ENCODE data around the gene MAPK12. TPM values are rescaled to one million over a fixed set of nuclear protein-coding genes. Genes with fewer than 3 reads are reported as not detected.

The MAPK12 gene
- total and polyA plus RNA-seq, 2 donors (not counting 1 experiment from before 2014, with no cell fraction given), result 6.5 to 7.8 TPM

GRCh38 chr22:50297510-50298265 is 36.2 kb upstream of the MAPK12 start:
- Mint-ChIP-seq H3K4me3 (no peak overlapping the region), H3K27me3 (peaks cover 10% of the 10 kb centered on the region), H3K27ac (no peak overlapping the region), H3K4me1 (peaks cover 48% of the 10 kb centered on the region), H3K9me3 (ENCODE audit: insufficient read depth) (no peaks in the 10 kb centered on the region)
- Histone ChIP-seq H3K4me2 (replicated peaks; ENCODE audit: low read depth, low read length, poor library complexity, severe bottlenecking) (no peak overlapping the region), H3K9ac (ENCODE audit: low read length) (no peak overlapping the region), H3K27me3 (replicated peaks in 1 of 4; ENCODE audit: control extremely low read depth in 1 of 4, control insufficient read depth in 3 of 4, insufficient read depth in 4 of 4, low read length in 3 of 4) (peaks cover 0 to 17% (median 5%) of the 10 kb centered on the region in 4 experiments), H3K4me1 (ENCODE audit: control insufficient read depth in 2 of 2, insufficient read depth in 2 of 2, low read length in 2 of 2) (peaks cover 51 to 56% of the 10 kb centered on the region in 2 donors), H3K9me3 (ENCODE audit: control extremely low read depth in 1 of 3, control insufficient read depth in 2 of 3, insufficient read depth in 1 of 3, low read length in 2 of 3) (peaks cover 0 to 3% (median 0%) of the 10 kb centered on the region in 3 donors), H3K79me2 (ENCODE audit: control insufficient read depth, insufficient read depth, low read length) (no peaks in the 10 kb centered on the region), H4K20me1 (ENCODE audit: control insufficient read depth, insufficient read depth, low read length, poor library complexity, severe bottlenecking) (peaks cover 3% of the 10 kb centered on the region), H2AFZ (ENCODE audit: insufficient read depth, low read depth, low read length, poor library complexity, severe bottlenecking) (no peak overlapping the region), H3K27ac (ENCODE audit: low read length in 2 of 2) (no peak overlapping the region), H3K4me3 (ENCODE audit: control extremely low read depth in 1 of 5, extremely low read depth in 1 of 5, insufficient read depth in 1 of 5, low read depth in 2 of 5, low read length in 4 of 5) (no peak overlapping the region), H3K36me3 (replicated peaks in 1 of 2; ENCODE audit: control extremely low read depth in 1 of 2, control insufficient read depth in 1 of 2, extremely low read depth in 1 of 2, insufficient read depth in 2 of 2, low read length in 1 of 2) (no peaks in the 10 kb centered on the region)
- intact Hi-C loops (cut with micrococcal nuclease), result no loop called here
- POLR2A ChIA-PET, result interaction anchor here (0.7 kb wide), 1 partner anchor 27 kb away, joined by 4 read pairs; no protein-coding TSS in a partner anchor
- 95% methylated on average over 17 of the region's 20 CpGs for WGBS (ENCODE audit: insufficient coverage)
- DNase-seq (no peak), ATAC-seq (ENCODE audit: low read depth) (no peak)
- CTCF ChIA-PET, result interaction anchor here (0.7 to 1.9 kb wide), 4 partner anchors 18 to 45 kb away, joined by 3 to 6 read pairs (median 4); no protein-coding TSS in a partner anchor
- no peak for TF ChIP-seq CTCF (IDR thresholded peaks at IDR 0.05)

GRCh38 chr22:50296658-50297490 is 35.4 kb upstream of the MAPK12 start:
- no peak for DNase-seq
- no peak overlapping the region for H3K4me3 Mint-ChIP-seq
- H3K79me2 ChIP-seq (ENCODE audit: control insufficient read depth, insufficient read depth, low read length), result no peaks in the 10 kb centered on the region

More at GRCh38 chr22:50296658-50297490, 35.4 kb upstream of the MAPK12 start:
- peaks cover 51 to 56% of the 10 kb centered on the region in 2 donors for H3K4me1 ChIP-seq (ENCODE audit: control insufficient read depth in 2 of 2, insufficient read depth in 2 of 2, low read length in 2 of 2)
- H3K4me2 ChIP-seq (replicated peaks; ENCODE audit: low read depth, low read length, poor library complexity, severe bottlenecking), result no peak overlapping the region
- TF ChIP-seq CTCF (IDR thresholded peaks at IDR 0.05) (no peak), EZH2 (IDR thresholded peaks at IDR 0.05; ENCODE audit: borderline replicate concordance, insufficient read depth, low read depth, low read length, poor library complexity, severe bottlenecking) (no peak)
- WGBS (ENCODE audit: insufficient coverage), result 90% methylated on average over 20 of the region's 29 CpGs
- no peaks in the 10 kb centered on the region for H3K9me3 Mint-ChIP-seq (ENCODE audit: insufficient read depth)
- ATAC-seq (ENCODE audit: low read depth), result no peak
- H3K27ac Mint-ChIP-seq, result no peak overlapping the region
- no peak overlapping the region for H3K27ac ChIP-seq (ENCODE audit: low read length in 2 of 2)
- peaks cover 49% of the 10 kb centered on the region for H3K4me1 Mint-ChIP-seq
- peaks cover 0 to 3% (median 0%) of the 10 kb centered on the region in 3 donors for H3K9me3 ChIP-seq (ENCODE audit: control extremely low read depth in 1 of 3, control insufficient read depth in 2 of 3, insufficient read depth in 1 of 3, low read length in 2 of 3)
- intact Hi-C loops (cut with micrococcal nuclease), result no loop called here
- H3K36me3 ChIP-seq (replicated peaks in 1 of 2; ENCODE audit: control extremely low read depth in 1 of 2, control insufficient read depth in 1 of 2, extremely low read depth in 1 of 2, insufficient read depth in 2 of 2, low read length in 1 of 2), result no peaks in the 10 kb centered on the region
- H2AFZ ChIP-seq (ENCODE audit: insufficient read depth, low read depth, low read length, poor library complexity, severe bottlenecking), result no peak overlapping the region
- H3K27me3 Mint-ChIP-seq, result peaks cover 14% of the 10 kb centered on the region
- H3K27me3 ChIP-seq (replicated peaks in 1 of 4; ENCODE audit: control extremely low read depth in 1 of 4, control insufficient read depth in 3 of 4, insufficient read depth in 4 of 4, low read length in 3 of 4), result peaks cover 0 to 20% (median 7%) of the 10 kb centered on the region in 4 experiments
- ChIA-PET POLR2A (interaction anchor here (0.6 to 0.8 kb wide), 2 partner anchors 9 to 38 kb away, joined by 5 to 8 read pairs; no protein-coding TSS in a partner anchor), CTCF (interaction anchor here (0.6 to 1.9 kb wide), 7 partner anchors 17 to 201 kb away, joined by 3 to 6 read pairs (median 3); no protein-coding TSS in a partner anchor)
- H3K9ac ChIP-seq (ENCODE audit: low read length), result no peak overlapping the region
- no peak overlapping the region for H3K4me3 ChIP-seq (ENCODE audit: control extremely low read depth in 1 of 5, extremely low read depth in 1 of 5, insufficient read depth in 1 of 5, low read depth in 2 of 5, low read length in 4 of 5)
- peaks cover 9% of the 10 kb centered on the region for H4K20me1 ChIP-seq (ENCODE audit: control insufficient read depth, insufficient read depth, low read length, poor library complexity, severe bottlenecking)

Measured in B cell (primary cell).